Stimulated activated CD8-positive, alpha-beta memory T cell treated with anti-CD3 and anti-CD28 coated beads, Interleukin-4, amount 100 ng/mL, for 24 hours (primary cell): ENCODE results near the gene SEPTIN7.

Experiments used
- DNase-seq: peaks from one replicate; pipeline ENCODE4 v3.0.0-alpha.2; 2020; ENCODE audit warnings: low read depth

The SEPTIN7 gene

GRCh38 chr7:35839860-35840854 lies 39.3 kb downstream of the SEPTIN7 start:
- no peak for DNase-seq

- DNase-seq, result no peak
These were observed 46.1 kb downstream of the SEPTIN7 start for GRCh38 chr7:35846816-35847412.

- no peak for DNase-seq
These were observed 47.9 kb downstream of the SEPTIN7 start for GRCh38 chr7:35848725-35849124.

GRCh38 chr7:35849158-35849831 lies 48.4 kb downstream of the SEPTIN7 start:
- DNase-seq, result no peak

- DNase-seq, result no peak
These were observed 49.1 kb downstream of the SEPTIN7 start for GRCh38 chr7:35849954-35850353.
